Measurements from ENCODE around the gene GHR.

The GHR gene

GRCh38 chr5:42579320-42579719 lies 156.1 kb downstream of the GHR start:
- no peak overlapping the region for H3K27ac Mint-ChIP-seq
- H3K4me1 Mint-ChIP-seq = no peaks in the 10 kb centered on the region
- no peak for DNase-seq
- peaks cover 5% of the 10 kb centered on the region for H3K36me3 Mint-ChIP-seq (ENCODE audit: low read depth)
- H3K4me3 Mint-ChIP-seq = no peak overlapping the region
- H3K27me3 Mint-ChIP-seq (ENCODE audit: low read depth, poor library complexity) = no peaks in the 10 kb centered on the region
- H3K9me3 Mint-ChIP-seq = peaks cover 4% of the 10 kb centered on the region
- TF ChIP-seq, protein P1, sequence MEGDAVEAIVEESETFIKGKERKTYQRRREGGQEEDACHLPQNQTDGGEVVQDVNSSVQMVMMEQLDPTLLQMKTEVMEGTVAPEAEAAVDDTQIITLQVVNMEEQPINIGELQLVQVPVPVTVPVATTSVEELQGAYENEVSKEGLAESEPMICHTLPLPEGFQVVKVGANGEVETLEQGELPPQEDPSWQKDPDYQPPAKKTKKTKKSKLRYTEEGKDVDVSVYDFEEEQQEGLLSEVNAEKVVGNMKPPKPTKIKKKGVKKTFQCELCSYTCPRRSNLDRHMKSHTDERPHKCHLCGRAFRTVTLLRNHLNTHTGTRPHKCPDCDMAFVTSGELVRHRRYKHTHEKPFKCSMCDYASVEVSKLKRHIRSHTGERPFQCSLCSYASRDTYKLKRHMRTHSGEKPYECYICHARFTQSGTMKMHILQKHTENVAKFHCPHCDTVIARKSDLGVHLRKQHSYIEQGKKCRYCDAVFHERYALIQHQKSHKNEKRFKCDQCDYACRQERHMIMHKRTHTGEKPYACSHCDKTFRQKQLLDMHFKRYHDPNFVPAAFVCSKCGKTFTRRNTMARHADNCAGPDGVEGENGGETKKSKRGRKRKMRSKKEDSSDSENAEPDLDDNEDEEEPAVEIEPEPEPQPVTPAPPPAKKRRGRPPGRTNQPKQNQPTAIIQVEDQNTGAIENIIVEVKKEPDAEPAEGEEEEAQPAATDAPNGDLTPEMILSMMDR (IDR thresholded peaks at IDR 0.05) = no peak

- Mint-ChIP-seq H3K4me1 (peaks cover 9% of the 10 kb centered on the region), H3K36me3 (ENCODE audit: low read depth) (peaks cover 5% of the 10 kb centered on the region), H3K4me3 (no peak overlapping the region), H3K9me3 (peaks cover 4% of the 10 kb centered on the region), H3K27ac (no peak overlapping the region), H3K27me3 (ENCODE audit: low read depth, poor library complexity) (no peaks in the 10 kb centered on the region)
- TF ChIP-seq, protein P1 (IDR thresholded peaks at IDR 0.05) = no peak
- DNase-seq = no peak
These were observed 158.6 kb downstream of the GHR start for GRCh38 chr5:42581845-42582244.

- TF ChIP-seq, protein P1 (IDR thresholded peaks at IDR 0.05) = no peak
- H3K4me3 Mint-ChIP-seq = no peak overlapping the region
- H3K27me3 Mint-ChIP-seq (ENCODE audit: low read depth, poor library complexity) = peaks cover 2% of the 10 kb centered on the region
- no peak for DNase-seq
- H3K27ac Mint-ChIP-seq = no peak overlapping the region
- peaks cover 18% of the 10 kb centered on the region for H3K4me1 Mint-ChIP-seq
- H3K36me3 Mint-ChIP-seq (ENCODE audit: low read depth) = peaks cover 5% of the 10 kb centered on the region
- peaks cover 4% of the 10 kb centered on the region for H3K9me3 Mint-ChIP-seq
These were observed 159.5 kb downstream of the GHR start for GRCh38 chr5:42582723-42583122.

GRCh38 chr5:42583322-42583721 lies 160.1 kb downstream of the GHR start:
- Mint-ChIP-seq H3K4me3 (no peak overlapping the region), H3K27ac (no peak overlapping the region), H3K27me3 (ENCODE audit: low read depth, poor library complexity) (peaks cover 7% of the 10 kb centered on the region), H3K9me3 (peaks cover 4% of the 10 kb centered on the region), H3K36me3 (ENCODE audit: low read depth) (peaks cover 5% of the 10 kb centered on the region), H3K4me1 (peaks cover 20% of the 10 kb centered on the region)
- DNase-seq = peak; percentile 42
- TF ChIP-seq, protein P1 (IDR thresholded peaks at IDR 0.05) = peak; percentile 59

DNA sequence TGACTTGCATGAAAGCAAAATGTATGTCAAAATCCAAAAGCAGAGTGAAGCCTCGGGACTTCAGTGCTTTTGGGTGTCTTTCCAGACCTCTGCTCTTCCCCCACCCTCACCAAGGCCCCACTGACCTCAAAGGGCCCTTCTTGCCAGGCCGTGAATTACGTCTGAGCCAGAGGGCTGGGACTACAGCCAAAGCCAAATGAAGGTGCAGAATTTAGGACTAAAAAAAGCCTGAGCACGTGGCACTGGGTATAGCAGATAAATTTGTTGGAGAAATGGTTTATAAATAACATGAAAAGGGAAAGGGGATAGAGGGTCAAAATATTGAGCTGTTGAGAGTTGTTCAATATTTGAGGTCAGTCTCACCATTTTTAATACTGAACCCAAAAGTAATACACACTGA lies 163.4 kb downstream of the GHR start:
- Mint-ChIP-seq H3K27ac (peak overlapping the region; percentile 19), H3K4me3 (no peak overlapping the region), H3K27me3 (ENCODE audit: low read depth, poor library complexity) (peaks cover 7% of the 10 kb centered on the region), H3K36me3 (ENCODE audit: low read depth) (peaks cover 5% of the 10 kb centered on the region), H3K4me1 (peaks cover 36% of the 10 kb centered on the region), H3K9me3 (peaks cover 4% of the 10 kb centered on the region)
- DNase-seq = no peak
- TF ChIP-seq, protein P1 (IDR thresholded peaks at IDR 0.05) = no peak

- H3K4me3 Mint-ChIP-seq = peak overlapping the region; percentile 5
- H3K4me1 Mint-ChIP-seq = peaks cover 37% of the 10 kb centered on the region
- no peak overlapping the region for H3K27ac Mint-ChIP-seq
- peaks cover 4% of the 10 kb centered on the region for H3K9me3 Mint-ChIP-seq
- peaks cover 7% of the 10 kb centered on the region for H3K27me3 Mint-ChIP-seq (ENCODE audit: low read depth, poor library complexity)
- peaks cover 5% of the 10 kb centered on the region for H3K36me3 Mint-ChIP-seq (ENCODE audit: low read depth)
- TF ChIP-seq, protein P1 (IDR thresholded peaks at IDR 0.05) = no peak
- DNase-seq = no peak
These were observed 164.0 kb downstream of the GHR start for GRCh38 chr5:42587096-42587723.

Measured in nephron progenitor cell (in vitro differentiated cells).